Activated CD4-positive, alpha-beta T cell treated with anti-CD3 and anti-CD28 coated beads, Interleukin-2, amount 50 U/mL, for 16 hours (primary cell): ENCODE results near the gene FLNA.
"Not testable (repeated sequence)": the region's sequence is repeated elsewhere in the genome, so short reads cannot be mapped to it uniquely, and the experiment has no call there.

Experiments used
- DNase-seq: peaks from one replicate; pipeline ENCODE4 v3.0.0-alpha.2; 2020

Gene FLNA

DNA sequence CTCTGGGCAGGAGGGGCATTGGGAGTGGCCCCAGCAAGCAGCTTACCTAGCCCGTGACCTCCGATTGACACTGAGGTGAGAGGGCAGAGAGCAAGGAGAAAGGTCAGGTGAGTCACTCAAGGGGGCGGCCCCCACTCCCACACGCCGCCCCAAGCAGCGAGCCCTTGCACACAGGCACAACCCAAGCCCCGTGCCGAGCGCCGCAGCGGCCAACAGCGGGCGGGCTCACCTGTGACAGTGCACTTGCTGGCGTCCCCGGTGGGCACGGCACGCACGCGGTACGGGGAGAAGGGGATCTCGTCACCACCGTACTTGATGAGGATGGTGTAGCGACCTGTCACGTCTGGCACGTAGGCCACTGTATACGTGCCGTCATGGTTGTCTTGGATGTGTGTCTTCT is 17.2 kb downstream of the FLNA start:
- no peak for DNase-seq

DNA sequence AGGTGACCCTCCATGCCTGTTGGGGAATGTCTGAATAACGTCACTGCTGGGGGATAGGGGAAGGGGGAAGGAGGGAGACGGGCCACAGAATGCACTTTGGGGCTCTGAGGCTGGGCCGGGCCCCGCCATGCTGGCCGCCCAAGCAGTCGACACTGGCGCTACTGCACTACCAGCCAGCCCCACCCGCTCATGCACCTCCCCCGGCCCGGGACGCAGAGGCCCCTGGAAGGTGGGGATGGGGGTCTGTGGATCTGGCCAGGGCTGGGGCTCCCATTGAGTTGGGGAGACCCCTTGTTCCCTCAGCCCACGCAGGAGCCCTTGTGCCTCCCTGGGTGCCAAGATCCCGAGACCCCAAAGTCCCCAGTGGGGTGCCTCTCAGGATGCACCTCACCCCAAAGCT is 17.8 kb downstream of the FLNA start:
- DNase-seq: no peak

DNA sequence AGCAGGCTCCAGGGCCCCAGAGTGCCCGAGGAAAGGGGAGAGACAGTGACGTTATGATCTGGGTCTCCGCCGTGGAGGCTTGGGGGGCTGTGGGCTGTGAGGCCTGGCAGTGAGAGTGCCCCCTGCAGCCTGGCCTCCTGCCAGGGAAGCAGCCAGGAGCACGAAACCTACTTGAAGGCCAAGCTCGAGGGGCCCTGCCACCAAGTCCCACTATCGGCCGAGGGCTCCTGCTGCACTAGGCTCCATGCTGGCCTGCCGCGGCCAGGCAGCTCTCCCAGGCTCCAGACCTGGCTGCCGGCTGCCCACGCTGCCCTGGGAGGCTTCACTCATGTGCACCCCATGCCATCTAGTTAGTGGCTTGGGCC is 18.7 kb downstream of the FLNA start:
- no peak for DNase-seq

DNA sequence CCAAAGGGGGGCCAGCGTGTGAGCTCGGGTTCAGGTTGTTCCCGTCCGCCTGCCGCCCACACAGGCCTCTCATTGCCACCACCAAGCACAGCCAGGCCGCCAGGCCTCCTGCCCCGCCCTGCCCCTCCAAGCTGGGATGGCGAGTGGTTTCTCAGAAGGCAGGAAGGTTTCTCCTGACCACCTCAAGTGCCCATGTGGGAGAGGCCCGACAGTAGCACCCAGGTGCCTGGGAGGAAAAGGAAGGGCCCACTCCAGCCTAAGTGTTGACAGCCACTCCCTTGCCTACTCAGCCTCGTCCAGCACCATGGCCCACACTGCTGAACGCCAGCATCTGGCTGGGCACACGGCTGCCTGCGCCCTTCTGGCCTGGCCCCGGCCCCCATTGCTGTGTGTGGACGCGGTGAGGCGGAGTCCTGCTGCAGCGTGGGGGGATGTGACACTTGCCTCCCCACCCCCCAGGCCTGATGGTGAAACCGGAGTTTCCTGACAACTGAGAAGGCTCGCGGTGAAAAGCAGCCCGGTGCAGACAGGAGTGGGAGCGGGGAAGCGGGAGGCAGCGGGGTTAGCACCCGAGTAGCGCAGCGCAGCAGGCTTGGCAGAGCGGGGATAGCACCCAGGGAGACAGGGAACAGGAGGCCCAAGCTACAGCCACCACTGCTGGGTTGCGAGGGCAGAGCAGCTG is 19.2 kb downstream of the FLNA start:
- no peak for DNase-seq

DNA sequence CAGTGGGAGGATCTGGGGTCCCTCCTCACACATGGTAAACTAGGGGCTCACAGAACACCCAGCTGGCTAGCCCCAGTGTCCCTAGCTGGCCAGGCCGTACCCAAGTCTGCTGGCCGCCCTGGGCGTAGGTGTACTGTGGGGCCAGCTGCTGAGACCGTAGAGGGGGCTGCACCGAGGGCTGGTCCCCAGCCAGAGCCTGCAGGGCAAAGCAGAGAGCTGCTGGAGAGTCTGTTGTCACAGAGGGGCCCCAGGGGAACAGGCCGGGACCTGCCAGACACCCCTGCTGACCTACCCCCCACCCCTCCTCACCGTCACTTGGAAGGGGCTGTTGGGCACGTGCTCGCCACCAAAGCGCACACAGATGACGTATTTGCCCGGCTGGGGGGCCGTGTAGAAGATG is 19.9 kb downstream of the FLNA start:
- no peak for DNase-seq

DNA sequence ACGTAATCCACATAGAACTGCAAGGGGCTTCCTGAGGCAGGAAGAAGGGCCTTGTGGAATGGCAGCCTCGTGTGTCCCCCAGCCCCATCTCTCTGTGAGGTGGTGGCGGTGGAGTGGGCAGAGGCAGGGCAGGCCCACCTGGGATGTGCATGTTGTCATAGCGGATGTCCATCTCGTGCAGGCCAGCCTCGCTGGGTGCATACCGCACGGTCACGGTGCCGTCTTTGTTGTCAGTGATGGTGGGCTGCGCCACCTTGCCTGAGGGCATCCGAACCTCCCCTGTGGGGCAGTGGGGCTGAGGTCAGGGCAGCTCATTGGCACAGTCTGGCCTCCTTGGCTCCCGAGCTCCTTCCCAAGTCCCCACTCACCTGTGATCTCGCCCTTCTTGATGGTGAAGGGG is 20.4 kb downstream of the FLNA start:
- DNase-seq: no peak

DNA sequence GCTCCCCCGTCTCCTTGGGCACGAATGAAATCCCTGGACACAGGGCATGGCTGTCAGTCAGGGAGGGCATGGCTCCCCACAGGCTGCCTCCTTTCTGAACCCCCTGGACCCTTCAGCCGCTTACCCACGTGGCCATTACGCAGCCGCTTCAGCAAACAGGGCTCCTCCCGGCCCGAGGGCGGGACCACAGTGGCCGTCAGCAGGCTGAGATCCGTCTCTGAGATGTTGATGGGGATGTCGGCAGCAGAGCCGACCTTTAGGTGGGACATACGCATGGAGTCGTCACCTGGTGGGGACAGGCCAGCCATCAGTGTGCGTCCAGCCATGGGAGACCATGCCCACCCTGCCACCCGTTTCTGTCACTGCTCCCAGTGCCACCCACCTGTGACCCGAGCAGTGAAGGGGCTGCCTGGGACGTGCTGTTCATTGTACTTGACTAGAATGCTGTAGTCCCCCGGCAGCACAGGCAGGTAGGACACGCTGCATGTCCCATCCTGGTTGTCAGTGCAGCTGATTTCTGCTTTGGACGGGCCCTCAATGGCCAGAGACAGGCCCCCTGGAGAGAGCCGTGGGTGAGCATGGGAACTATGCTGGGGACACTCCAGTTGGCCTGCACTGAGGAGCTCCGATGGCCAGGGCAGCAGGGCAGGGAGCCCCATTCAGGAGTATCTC is 21.1 kb downstream of the FLNA start:
- no peak for DNase-seq

DNA sequence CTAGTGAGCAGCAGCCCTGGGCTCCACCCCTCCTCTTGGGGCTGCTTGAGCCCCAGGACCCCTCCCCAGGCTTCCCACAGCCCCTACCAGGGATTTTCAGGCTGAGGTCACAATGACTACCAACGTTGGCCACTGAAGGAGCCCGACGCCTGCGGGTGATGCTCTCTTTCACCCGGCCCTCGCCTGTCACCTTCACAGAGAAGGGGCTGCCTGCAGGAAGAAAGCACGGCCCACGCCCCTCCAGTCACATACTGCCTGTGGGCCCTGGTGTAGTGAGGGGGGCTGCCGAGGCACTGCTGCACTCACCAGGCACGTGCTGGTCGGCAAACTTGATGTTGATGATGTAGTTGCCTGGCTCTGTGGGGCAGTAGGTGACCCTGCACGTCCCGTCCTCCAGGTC is 22.0 kb downstream of the FLNA start:
- no peak for DNase-seq

DNA sequence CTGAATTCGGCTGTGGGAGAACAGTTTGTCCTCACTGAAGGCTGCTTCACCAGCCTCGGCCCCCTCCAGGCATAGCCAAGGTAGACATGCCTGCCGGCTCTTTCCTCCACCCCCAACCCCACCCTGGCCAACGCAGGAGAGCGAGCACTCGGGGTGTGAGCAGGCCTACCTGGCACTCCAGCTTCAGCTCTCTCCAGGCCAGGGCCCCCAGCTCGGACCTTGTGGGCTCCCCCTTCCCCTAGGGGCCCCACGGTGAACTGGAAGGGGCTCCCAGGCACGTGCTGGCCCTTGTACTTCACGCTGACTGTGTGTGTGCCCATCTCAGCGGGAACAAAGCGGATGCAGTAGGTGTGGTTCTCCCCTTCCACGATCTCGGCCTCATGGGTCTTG is 22.4 kb downstream of the FLNA start:
- DNase-seq: no peak

DNA sequence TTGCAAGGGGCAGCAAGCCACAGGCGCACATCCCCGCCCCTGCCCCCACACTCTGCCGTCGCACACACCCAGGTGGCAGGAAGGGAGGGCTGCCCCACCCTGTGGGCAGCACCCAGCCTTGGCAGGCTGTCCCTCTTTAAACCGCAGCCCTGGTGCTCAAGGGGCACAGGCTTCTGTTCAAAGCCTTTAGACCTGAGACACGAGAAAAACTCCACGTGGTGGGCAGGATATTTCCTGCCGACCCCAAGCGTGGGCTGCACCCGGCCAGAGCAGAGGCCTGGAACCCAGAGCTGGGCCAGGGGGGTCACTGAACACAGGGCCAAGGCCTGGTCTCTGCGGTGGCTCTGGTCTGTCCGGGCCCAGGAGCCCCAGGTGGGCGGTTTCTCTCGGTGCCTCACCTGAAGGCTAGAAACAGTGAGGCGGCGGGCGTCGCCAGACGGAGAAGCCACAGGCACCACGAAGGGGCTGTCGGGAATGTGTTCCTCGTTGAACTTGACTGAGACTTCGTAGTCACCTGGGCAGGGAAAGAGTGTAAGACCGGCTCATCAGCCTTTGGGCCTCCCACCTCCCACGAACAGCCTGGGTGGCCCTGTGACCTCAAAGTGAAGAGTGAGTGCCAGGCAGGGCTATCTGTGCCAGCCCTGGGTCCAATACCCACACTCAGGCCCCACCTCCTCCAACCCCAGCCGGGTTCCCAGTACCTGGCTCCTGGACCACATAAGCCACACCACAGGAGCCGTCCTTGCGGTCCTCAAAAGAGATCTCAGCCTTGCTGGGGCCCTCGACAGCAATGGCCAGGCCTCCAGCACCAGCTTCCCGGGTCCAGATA is 23.0 kb downstream of the FLNA start:
- no peak for DNase-seq

DNA sequence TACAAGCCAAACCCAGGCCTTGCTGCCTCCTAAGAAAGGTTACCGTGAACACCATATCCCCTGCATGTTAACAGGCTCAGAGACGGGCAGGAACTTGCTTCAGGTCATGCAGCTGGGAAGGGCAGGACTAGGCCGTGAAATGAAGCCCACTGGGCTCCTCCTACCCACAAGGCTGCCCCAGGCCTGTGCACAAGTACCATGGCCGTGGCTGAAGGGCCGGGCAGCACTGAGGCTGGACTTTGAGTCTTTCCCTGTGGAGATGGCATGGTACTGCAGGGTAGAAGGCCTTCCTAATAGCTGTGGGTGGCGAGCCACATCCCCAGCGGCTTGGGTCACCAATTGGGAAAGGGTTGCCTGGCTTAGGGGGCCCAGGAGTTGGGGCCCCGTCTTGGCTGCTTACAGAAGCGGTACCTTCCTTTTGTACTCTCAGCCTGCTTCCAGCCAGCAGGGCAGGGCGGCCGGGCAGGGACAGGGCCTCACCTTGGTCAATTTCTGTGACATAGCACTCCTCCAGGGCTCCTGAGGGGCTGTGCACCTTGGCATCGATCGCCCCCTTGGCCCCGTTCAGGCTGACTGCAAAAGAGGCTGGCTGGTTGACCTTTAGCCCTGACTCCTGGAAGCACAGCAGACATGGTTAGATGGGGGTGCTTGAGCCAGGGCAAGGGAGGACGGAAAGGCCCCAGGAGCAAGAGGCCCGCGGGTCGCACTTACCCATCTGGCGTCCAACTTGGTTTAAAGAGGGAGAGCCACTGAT is 23.8 kb downstream of the FLNA start:
- DNase-seq: no peak

DNA sequence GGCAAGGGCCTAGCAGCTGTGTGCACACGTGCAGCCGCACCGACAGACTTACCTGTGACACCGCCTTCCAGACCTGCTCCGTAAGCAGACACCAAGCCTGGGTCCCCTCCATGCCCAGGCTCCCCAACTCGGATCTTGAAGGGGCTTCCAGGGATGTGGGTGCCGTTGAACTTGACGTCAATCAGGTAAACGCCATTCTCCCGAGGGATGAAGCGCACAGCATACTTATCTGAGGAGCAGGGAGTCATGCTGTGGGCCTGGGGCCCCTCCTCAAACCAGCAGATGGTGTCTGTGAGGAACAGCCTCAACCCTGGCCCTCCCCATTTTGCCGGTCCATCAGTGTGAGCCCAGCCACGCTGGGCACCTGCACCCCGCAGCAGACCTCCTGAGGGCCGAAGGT is 24.5 kb downstream of the FLNA start:
- DNase-seq: no peak

DNA sequence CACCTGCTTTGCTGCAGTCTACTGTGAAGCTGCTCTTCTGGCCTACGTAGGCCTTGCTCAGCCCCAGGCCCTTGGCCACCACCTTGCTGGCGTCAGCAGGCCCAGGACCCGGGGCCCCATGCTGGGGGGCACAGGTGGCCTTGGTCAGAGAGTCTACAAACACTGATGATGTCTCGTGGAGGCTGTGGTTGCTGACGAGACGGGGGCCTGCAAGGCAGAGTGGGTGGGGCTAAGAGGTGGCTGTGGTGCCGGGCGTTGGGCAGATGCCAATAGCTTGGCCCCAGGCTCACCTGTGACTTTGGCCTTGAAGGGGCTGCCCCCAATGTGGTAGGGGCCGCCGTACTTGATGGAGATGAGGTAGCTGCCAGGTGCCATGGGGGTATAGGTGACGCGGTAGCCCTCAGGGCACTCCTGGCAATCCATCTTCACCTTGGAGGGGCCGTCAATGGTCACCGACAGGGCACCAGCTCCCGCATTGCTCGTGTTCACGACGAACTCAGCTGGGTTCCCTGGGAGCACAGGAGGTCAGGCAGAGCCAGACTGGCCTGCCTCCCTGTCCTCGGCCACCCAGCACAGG is 25.0 kb downstream of the FLNA start:
- DNase-seq: no peak

DNA sequence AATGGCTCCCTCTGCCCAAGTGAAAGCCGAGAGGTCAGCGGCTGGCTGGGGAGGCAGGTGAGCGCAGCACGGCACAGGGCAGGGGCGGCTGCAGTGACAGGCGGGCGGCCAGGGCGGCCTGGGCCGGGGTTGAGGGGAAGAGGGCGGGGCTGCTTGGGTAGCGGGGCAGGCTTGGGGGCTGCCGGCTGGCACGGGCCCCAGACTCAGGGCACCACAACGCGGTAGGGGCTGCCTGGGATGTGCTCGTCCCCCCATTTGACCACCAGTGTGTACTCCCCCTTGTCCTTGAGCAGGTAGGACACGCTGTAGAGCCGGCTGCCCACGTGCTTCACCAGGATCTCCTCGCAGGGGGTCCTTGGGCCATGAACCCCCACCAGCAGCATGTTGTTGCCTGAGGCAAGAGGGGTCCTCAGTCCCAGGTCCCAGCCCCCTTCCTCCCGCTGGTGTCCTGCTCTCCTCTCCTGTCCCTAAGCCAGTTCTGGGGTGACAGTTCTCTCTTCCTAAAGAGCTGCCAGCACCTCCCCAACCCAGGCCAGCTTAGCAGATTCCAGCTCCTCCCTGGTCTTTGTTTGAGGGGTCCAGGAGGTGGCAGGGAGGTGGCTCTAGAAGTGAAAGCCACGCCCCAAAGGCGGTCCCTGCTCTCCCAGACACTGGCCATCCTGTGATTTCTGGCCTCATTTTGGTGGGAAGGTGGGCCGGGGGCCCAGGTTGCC is 25.6 kb downstream of the FLNA start:
- no peak for DNase-seq

DNA sequence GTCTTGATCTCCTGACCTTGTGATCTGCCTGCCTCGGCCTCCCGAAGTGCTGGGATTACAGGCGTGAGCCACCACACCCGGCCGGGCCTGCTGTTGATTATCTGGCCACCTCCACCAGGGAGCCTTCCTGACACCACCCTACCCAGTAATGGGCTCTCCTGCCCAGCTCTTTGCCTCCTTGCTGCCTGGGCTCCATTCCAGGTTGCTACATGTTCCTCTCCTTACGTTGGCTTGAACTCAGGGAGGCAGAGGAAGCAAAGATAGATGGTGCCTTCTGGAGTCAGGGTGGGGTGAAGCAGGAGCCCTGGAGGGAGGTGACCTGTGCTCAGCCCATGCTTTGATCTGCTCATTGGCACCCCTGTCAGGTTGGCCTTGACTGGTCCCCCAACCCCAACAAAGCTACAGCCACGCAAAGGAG is 26.3 kb downstream of the FLNA start:
- no peak for DNase-seq

DNA sequence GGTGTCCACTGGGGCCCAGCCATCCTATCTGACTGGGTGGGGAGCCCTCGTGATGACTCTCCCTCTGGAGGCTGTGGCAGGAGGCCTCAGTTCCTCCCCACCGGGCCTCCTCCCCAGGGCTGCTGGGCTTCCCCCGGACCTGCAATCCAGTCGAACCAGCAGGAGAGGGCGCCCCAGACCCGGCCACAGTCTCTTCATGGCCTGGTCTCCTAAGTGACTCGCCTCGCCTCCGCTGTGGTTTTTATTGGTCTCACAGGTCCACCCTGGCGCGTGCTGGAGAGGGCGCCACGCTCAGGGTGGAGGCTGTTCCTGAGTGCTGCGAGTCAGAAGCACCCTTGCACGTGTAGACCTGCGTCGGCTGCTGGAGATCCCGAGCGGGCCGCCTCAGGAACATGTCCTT is 30.8 kb downstream of the FLNA start:
- DNase-seq: not testable (repeated sequence)

DNA sequence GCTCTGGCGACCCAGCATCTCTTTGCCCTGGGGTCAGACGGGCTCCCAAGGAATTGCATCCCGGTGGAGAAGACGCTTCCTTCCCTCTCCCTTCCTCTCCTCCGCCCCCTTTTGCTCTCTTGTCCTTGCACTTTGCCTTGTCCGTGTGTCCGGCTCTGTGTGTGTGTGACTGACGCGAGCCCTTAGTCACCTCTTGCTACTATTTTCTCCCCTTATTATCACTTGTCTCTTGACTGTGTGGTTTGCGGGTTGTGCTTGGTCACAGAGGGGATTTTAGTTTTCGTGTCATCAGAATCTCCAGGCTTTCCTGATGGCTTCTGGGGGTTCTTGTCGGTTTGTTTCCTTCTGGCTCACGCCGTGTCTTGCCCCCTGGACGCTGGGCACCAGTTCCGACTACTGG is 31.4 kb downstream of the FLNA start:
- not testable (repeated sequence) for DNase-seq

DNA sequence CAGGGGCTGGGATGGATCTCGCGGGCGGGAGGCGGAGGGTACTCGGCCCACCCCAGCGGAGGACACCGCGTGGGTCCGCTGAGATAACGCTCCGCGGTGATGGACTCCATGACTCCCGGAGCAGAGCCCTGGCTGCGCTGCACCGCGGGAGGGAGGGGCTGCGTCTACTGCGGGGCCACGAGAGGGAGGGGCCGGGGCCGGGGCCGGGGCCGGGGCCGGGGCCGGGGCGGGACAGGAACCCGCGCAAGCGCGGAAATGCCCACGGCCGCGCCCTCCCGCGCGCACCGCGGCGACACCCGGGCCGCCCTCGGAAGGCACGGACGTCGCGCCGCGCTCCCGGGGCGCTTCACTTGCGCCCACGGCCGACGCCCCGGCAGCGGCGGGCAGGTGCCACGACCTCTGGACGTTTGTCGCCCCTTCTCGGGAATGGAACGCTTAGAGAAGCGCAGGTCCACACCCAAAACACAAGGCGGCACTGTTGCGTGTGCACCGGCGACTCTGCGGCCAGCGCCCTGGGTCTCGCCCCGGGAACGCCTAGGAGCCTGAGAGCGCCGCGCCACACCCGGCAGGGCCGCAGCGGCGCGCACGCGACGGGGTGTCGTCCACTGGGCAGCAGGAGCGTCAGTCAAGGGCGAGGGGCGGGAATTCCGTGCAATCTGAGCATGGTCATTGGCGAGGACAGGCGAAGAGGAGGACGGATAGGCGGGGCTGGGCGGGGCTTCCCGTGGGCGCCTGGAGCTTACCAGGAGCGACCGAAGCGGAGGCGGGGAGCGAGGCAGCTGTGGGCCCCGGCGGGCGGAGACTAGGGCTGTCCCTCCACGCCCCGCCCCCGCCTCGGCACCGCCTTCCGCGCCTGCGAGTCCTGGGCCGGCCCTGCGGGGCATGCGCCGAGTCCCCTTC is 32.8 kb downstream of the FLNA start:
- not testable (repeated sequence) for DNase-seq

DNA sequence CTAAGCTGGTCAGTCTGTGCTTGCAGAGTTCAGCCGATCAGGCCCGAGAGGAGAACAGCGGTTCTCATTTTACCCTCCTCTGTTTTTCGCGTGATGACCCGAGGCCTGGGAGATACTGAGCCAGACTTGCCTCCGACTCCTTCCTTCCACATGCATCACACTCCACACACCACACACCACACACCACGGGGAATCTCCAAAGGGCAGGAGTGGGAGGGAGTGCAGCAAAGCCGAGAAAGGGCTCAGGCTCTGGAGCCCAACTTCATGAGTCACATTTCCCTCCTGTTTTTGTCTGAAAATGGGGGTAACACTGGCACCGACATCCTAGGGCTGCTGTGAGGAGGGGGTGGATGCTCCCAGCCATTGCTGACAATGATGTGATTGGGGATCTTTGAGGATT is 39.9 kb downstream of the FLNA start:
- no peak for DNase-seq

DNA sequence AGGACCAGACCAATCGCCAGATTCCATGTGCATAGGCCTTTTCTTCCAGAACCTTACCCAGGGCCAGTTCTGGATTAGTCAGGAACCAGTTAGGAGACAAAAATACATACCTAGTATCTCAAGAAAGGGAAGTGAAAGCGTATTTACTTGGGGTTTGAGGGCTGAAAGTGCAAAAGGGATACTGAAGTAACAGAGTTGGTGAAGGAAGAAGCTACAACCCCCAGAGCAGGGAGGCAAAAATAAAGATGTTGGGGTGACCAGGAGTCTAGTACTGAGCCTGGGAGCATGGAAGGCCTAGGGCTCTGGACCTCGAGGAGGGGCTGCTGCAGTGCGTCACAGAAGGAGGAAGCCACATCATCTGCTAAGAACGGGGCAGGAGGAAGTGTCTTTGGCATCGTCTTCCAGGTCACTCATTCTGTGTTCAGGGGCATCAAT is 40.6 kb downstream of the FLNA start:
- no peak for DNase-seq

DNA sequence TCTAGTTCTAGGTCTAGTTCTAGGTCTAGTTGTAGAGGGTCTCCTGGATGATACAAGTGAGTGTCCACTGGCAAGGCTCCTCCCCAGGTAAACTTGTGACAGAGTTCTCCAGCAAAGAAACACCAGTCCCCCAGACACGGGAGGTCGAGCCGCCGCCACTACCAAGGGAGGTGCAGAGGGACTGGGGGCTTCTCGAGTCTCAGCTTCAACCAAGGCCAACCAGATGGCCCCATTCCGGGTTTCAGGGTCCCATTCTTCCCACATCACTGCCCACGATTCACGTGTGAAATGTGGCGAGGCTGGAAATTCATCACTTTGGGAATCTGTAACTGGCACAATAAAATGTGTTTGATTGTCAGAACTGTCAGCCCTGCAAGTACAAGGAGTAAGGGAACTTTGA is 41.3 kb downstream of the FLNA start:
- DNase-seq: no peak
